Stimulated activated CD8-positive, alpha-beta memory T cell treated with anti-CD3 and anti-CD28 coated beads, Interleukin-12 subunit alpha, Interleukin-12 subunit beta, amount 100 ng/mL, for 4 hours (primary cell): ENCODE results near the gene MAD1L1.
"Not testable (repeated sequence)": the region's sequence is repeated elsewhere in the genome, so short reads cannot be mapped to it uniquely, and the experiment has no call there.

Experiments
- DNase-seq: peaks from one replicate; pipeline ENCODE4 v3.0.0-alpha.2; 2020; ENCODE audit warnings: low read depth

Gene MAD1L1

GRCh38 chr7:1860881-1861798 is 371.6 kb downstream of the MAD1L1 start:
- DNase-seq: not testable (repeated sequence)

DNA sequence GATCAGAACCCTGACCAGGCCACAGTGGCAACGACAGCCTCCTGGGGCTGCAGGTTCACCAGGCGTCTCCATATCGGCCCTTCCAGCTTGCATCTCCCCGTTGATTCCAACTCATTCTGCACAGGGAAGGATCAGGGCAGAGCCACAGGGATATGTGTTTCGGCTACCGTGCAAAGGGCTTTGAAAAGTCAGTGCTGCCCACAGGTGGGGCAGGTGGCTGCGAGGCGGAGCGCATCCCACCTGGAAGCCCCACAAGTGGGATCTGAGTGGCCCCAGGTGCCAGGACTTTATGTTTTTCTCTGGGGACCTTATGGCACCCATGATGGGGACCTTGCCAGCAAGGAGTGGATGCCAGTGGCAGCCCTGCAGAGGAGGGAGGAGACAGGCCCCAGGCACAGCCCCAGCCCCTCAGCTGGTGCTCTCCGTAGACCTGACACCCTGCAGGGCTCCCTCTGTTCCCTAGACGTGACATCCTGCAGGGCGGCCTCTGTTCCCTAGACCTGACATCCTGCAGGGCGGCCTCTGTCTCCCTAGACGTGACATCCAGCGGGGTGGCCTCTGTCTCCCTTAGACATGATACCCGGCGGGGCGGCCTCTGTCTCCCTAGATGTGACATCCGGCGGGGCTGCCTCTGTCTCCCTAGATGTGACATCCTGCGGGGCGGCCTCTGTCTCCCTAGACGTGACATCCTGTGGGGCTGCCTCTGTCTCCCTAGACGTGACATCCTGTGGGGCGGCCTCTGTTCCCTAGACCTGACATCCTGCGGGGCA is 373.3 kb downstream of the MAD1L1 start:
- no peak for DNase-seq

DNA sequence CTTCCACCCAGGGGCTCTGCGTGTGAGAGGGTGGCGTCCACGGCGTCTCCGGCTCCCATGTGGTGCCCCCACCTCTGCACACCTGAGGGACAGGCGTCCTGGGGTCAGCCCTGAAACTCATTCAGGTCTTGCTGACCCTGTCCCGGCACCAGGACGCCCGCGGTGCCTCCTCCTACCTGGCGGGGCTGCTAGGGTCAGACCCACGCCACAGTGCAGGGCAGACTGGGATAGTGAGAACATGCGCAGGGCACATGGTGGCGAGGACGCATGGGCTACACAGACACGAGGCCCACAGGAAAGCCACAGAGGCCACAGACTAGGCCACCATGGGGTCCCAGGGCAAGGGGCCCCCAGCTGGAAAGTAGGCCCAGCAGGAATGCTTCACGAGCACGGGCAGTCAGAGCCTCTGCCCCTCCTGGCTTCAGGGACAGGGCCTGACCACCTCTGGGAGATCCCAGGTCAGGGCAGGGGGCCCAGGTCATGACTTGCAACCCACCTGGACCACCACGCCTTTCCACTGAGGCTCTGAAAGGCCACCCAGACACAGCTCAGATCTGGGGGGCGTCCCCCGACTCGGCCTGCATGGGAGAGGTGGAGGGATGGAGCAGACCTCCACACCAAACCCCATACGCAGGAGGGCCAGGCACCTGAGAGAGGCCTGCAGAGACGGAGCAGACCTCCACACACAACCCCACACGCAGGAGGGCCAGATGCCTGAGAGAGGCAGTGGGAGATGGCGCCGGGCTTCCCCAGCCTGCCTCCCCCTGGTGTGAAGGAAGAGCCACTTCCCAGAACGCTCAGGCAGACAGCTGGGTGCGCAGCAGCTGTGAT is 374.1 kb downstream of the MAD1L1 start:
- no peak for DNase-seq

DNA sequence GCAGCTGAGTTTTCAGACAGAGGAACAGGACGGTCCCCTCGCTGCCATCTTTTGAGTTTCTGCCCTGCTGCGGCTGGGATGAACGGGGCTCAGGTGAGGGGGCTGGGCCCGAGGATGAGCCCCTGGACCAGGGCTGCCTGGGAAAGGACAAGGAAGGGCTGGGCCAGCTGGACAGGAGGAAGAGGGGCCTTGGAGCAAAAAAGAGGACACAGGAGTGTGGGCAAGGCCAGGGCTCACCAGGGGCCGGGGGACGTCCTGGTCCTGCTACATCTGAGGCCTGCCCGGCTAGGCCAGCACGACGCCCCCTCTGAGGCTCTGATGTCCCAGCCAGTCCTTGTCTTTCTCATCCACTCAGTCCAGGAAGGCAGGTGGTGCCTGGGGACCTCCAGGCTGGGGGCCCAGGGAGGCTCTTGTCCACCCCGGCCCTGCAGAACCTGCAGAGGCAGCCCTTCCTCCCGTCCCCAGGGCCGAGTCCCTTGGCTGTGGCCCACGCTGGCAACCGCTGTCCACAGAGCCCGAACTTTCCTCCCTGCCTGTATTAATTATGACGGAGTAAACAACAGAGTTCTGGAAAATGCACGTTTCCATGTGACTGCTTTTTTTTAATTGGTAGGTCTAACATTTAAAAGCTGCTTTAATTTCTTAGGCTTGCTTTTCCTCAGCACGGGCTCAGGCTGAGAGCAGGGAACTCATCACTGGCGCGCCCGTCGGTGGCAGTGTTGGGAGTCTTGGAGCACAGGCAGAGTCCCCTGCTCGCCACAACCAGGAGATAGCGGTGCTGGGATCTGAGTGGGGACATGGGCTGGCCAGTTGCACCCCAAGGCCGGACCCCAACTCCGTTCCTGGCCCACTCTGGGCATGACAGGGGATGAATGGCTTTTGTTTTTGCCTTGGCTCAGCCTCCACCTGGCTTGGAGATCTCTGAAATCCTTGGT is 375.0 kb downstream of the MAD1L1 start:
- no peak for DNase-seq

GRCh38 chr7:1856888-1857441 is 375.8 kb downstream of the MAD1L1 start:
- no peak for DNase-seq

DNA sequence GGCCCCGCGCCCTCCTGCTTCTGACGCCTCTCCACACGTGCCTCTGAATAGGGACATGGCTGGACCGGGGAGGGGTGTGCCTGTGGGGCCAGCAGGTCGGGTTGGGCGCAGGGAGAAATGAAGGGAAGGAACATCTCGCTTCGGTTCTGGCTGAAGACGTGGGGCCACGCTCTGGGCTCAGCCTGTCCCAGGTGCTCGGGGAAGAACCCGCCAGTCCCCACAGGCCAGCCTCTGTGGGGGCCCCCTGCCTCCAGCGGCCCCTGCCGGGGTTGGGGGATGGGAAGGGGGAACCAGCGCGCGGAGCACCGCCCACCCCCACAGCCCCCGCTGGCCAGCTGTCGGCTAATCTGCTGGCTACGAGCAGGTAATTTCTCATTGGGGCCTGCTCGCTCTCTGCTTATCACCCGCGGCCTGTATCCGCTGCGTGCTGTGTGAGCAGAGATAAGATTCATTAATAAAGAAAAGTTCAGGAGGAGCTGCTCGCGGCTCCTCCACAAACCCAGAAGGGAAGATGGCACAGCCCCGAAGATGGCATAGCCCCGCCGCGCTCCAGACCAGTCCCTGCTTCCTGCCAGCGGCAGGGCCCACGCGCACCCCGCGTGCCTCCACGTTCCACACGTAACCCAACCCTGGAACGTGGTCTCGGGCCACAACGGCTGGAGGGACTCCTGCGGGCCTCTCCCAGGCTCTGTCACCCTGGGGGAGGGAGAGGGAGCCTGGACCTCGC is 376.4 kb downstream of the MAD1L1 start:
- no peak for DNase-seq

- no peak for DNase-seq
These were observed 377.0 kb downstream of the MAD1L1 start for GRCh38 chr7:1855725-1856160.

- DNase-seq: no peak
These were observed 377.6 kb downstream of the MAD1L1 start for GRCh38 chr7:1854866-1855724.

DNA sequence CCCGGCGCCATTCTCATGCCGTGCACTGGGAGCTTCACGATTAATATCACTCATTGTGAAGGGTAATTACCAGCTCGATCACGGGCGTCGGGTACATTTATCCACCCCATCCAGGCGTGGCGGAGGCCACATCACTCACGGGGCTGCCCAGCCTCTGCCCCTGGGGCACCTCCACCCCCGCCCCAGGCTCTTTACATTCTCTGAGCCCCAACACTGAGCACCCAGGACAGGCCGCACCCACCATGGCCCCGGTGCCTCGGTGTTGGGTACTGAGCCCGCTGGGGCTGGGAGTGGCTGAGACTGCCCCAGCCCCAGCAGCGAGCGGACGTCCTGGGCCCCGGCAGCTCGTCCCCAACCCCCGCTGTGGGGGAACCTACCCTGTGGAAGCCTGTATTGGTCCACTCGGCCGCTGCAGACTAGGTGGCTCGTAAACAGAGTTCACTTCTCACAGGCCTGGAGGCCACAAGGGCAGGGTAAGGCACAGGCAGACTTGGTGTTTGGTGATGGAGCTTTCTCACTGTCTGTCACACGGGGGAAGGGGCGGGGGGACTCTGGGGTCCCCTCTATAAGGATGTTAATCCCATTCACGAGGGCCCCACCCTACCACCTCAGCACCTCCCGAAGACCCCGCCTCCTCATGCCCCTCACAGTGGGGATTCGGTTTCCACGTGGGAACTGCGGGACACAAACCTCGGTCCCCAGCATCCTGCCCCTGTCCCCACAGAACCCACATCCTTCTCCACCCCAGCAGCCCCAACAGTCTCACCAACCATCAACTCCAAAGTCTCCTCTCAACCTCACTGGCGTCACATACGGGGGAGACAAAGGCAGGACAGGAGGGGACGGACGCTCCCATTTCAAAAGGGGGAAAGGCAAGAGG is 378.5 kb downstream of the MAD1L1 start:
- DNase-seq: no peak

DNA sequence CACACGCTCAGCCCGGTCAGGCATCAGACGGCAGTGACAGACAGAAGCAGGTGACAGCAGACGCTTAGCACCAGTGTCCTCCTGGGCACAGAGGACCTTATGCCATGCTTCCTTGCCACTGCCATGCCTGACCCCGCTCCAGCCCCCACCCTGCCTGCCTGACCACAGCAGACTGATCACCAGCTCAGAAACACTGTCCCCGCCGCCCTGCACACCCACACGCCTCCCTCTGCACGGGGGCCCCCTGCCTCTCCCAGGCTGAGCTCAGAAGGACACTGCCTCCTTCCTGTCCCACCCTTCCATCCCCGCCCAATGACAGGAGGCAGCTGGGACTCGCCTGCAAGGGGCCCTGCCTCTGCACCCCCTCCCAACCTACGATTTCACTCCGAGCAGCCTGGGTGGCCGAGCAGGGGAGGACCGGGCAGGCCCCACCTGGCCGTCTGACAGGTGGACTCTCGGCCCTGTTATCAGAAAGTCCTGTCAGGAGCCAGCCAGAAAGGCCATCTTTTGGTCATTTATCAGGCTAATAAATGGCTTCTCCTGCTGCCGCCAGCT is 379.2 kb downstream of the MAD1L1 start:
- no peak for DNase-seq

GRCh38 chr7:1852517-1853430 is 380.0 kb downstream of the MAD1L1 start:
- no peak for DNase-seq

- DNase-seq: no peak
These were observed 380.8 kb downstream of the MAD1L1 start for GRCh38 chr7:1851721-1852516.

- DNase-seq: no peak
These were observed 381.7 kb downstream of the MAD1L1 start for GRCh38 chr7:1850976-1851571.

- no peak for DNase-seq
These were observed 382.4 kb downstream of the MAD1L1 start for GRCh38 chr7:1850111-1850975.
